Astrocyte (in vitro differentiated cells and primary cell): ENCODE data around the gene CACNB4. TPM values are rescaled to one million over a fixed set of nuclear protein-coding genes. Genes with fewer than 3 reads are reported as not detected.

Experiments used
- DNase-seq: peaks from one replicate; pipeline ENCODE4 v3.0.0-alpha.2; 2010; ENCODE audit warnings: low read depth
- FAIRE-seq: peaks from 2 replicates; lab custom pipeline; 2011; peaks lifted over from hg19 to GRCh38; lab: Jason Lieb, UNC
- H2AFZ ChIP-seq: 2 replicates; pipeline ENCODE4 v1.6.0; 2012; ENCODE audit warnings: low read depth, low read length, inconsistent platforms
- H3K27ac ChIP-seq: 2 replicates; pipeline ENCODE4 v1.5.1; 2011; ENCODE audit warnings: low read depth, low read length, inconsistent platforms
- H3K27me3 ChIP-seq: 2 replicates; pipeline ENCODE4 v1.6.0; 2011; ENCODE audit warnings: low read length, inconsistent platforms; ENCODE audit not compliant: insufficient read depth
- H3K36me3 ChIP-seq: 2 replicates; pipeline ENCODE4 v1.5.1; 2011; ENCODE audit warnings: low read length, inconsistent platforms; ENCODE audit not compliant: insufficient read depth
- H3K4me1 ChIP-seq: 2 replicates; pipeline ENCODE4 v1.5.1; 2011; ENCODE audit warnings: low read length, inconsistent platforms; ENCODE audit not compliant: insufficient read depth
- H3K4me2 ChIP-seq: 2 replicates; pipeline ENCODE4 v1.6.0; 2012; ENCODE audit warnings: low read length, inconsistent platforms
- H3K4me3 ChIP-seq: 2 replicates; pipeline ENCODE4 v1.5.1; 2011; ENCODE audit warnings: low read depth, mild to moderate bottlenecking, low read length, inconsistent platforms; ENCODE audit not compliant: insufficient read depth
- H3K79me2 ChIP-seq: 2 replicates; pipeline ENCODE4 v1.6.0; 2012; ENCODE audit warnings: mild to moderate bottlenecking, low read length, inconsistent platforms; ENCODE audit not compliant: insufficient read depth
- H3K9ac ChIP-seq: 2 replicates; pipeline ENCODE4 v1.6.0; 2012; ENCODE audit warnings: mild to moderate bottlenecking, low read length, inconsistent platforms
- H3K9me3 ChIP-seq: 2 replicates; pipeline ENCODE4 v1.5.1; 2012; ENCODE audit warnings: low read depth, mild to moderate bottlenecking, low read length, inconsistent platforms; ENCODE audit not compliant: insufficient read depth
- H4K20me1 ChIP-seq: 2 replicates; pipeline ENCODE4 v1.6.0; 2012; ENCODE audit warnings: low read length, inconsistent platforms; ENCODE audit not compliant: insufficient read depth
- H3K27ac Mint-ChIP-seq: one replicate; pipeline ENCODE4 v1.8.0; 2021; ENCODE audit warnings: mild to moderate bottlenecking, mixed read lengths; ENCODE audit not compliant: unreplicated experiment
- H3K27me3 Mint-ChIP-seq: one replicate; pipeline ENCODE4 v1.8.0; 2021; ENCODE audit warnings: low read depth, mixed read lengths; ENCODE audit not compliant: unreplicated experiment
- H3K36me3 Mint-ChIP-seq: one replicate; pipeline ENCODE4 v1.8.0; 2021; ENCODE audit warnings: low read depth, mixed read lengths; ENCODE audit not compliant: unreplicated experiment
- H3K4me1 Mint-ChIP-seq: one replicate; pipeline ENCODE4 v1.8.0; 2021; ENCODE audit warnings: low read depth, mixed read lengths; ENCODE audit not compliant: unreplicated experiment
- H3K4me3 Mint-ChIP-seq: one replicate; pipeline ENCODE4 v1.8.0; 2021; ENCODE audit warnings: mild to moderate bottlenecking, moderate library complexity, mixed read lengths; ENCODE audit not compliant: unreplicated experiment
- H3K9me3 Mint-ChIP-seq: one replicate; pipeline ENCODE4 v1.8.0; 2021; ENCODE audit warnings: mild to moderate bottlenecking, mixed read lengths; ENCODE audit not compliant: unreplicated experiment
- CTCF ChIP-seq: IDR thresholded peaks from 2 replicates; pipeline ENCODE4 v1.5.1; 2011; ENCODE audit warnings: low read depth, mild to moderate bottlenecking, inconsistent platforms, low read length, moderate library complexity; ENCODE audit not compliant: insufficient read depth
- EZH2 ChIP-seq: IDR thresholded peaks from 2 replicates; pipeline ENCODE4 v1.6.1; 2012; ENCODE audit warnings: mild to moderate bottlenecking, low read length, inconsistent platforms; ENCODE audit not compliant: insufficient read depth
- total RNA-seq: library from RNA; stranded (reverse); gene quantifications from 2 replicates; pipeline ENCODE4 v1.2.1, GENCODE V29; 2021

CACNB4 gene
- total RNA-seq, 1 donor from 2014 or later, result 1.8 TPM

GRCh38 chr2:151845481-151845880 is 253.4 kb downstream of the CACNB4 start:
- FAIRE-seq (no peak), DNase-seq (no peak)
- TF ChIP-seq CTCF (no peak), EZH2 (no peak)
- Histone ChIP-seq H3K4me3 (no peak overlapping the region), H3K27ac (no peak overlapping the region), H3K4me1 (no peaks in the 10 kb centered on the region), H3K27me3 (no peaks in the 10 kb centered on the region), H3K9me3 (no peaks in the 10 kb centered on the region), H3K9ac (no peak overlapping the region), H3K4me2 (no peak overlapping the region), H4K20me1 (no peaks in the 10 kb centered on the region), H2AFZ (no peak overlapping the region), H3K79me2 (no peaks in the 10 kb centered on the region), H3K36me3 (no peaks in the 10 kb centered on the region)
- Mint-ChIP-seq H3K9me3 (no peaks in the 10 kb centered on the region), H3K36me3 (no peaks in the 10 kb centered on the region), H3K27me3 (no peaks in the 10 kb centered on the region), H3K4me3 (no peak overlapping the region), H3K27ac (no peak overlapping the region), H3K4me1 (peaks cover 13% of the 10 kb centered on the region)

GRCh38 chr2:151844211-151844896 is 254.5 kb downstream of the CACNB4 start:
- Mint-ChIP-seq H3K9me3 (no peaks in the 10 kb centered on the region), H3K27me3 (no peaks in the 10 kb centered on the region), H3K4me1 (peaks cover 13% of the 10 kb centered on the region), H3K27ac (no peak overlapping the region), H3K36me3 (no peaks in the 10 kb centered on the region), H3K4me3 (no peak overlapping the region)
- H2AFZ ChIP-seq, result no peak overlapping the region
- H4K20me1 ChIP-seq, result no peaks in the 10 kb centered on the region
- H3K27me3 ChIP-seq, result no peaks in the 10 kb centered on the region
- no peaks in the 10 kb centered on the region for H3K4me1 ChIP-seq
- no peak overlapping the region for H3K9ac ChIP-seq
- H3K79me2 ChIP-seq, result no peaks in the 10 kb centered on the region
- no peaks in the 10 kb centered on the region for H3K9me3 ChIP-seq
- H3K36me3 ChIP-seq, result no peaks in the 10 kb centered on the region
- TF ChIP-seq CTCF (no peak), EZH2 (no peak)
- FAIRE-seq (no peak), DNase-seq (no peak)
- H3K27ac ChIP-seq, result no peak overlapping the region
- H3K4me2 ChIP-seq, result no peak overlapping the region
- H3K4me3 ChIP-seq, result no peak overlapping the region

GRCh38 chr2:151843691-151844061 is 255.2 kb downstream of the CACNB4 start:
- Histone ChIP-seq H4K20me1 (no peaks in the 10 kb centered on the region), H3K9me3 (no peaks in the 10 kb centered on the region), H3K9ac (no peak overlapping the region), H3K27ac (no peak overlapping the region), H3K4me2 (no peak overlapping the region), H3K4me3 (no peak overlapping the region), H3K79me2 (no peaks in the 10 kb centered on the region), H3K27me3 (no peaks in the 10 kb centered on the region), H3K36me3 (no peaks in the 10 kb centered on the region), H3K4me1 (no peaks in the 10 kb centered on the region), H2AFZ (no peak overlapping the region)
- FAIRE-seq, result no peak
- Mint-ChIP-seq H3K9me3 (no peaks in the 10 kb centered on the region), H3K36me3 (no peaks in the 10 kb centered on the region), H3K4me3 (no peak overlapping the region), H3K4me1 (peaks cover 13% of the 10 kb centered on the region), H3K27me3 (no peaks in the 10 kb centered on the region), H3K27ac (peak overlapping the region; percentile 49)
- no peak for TF ChIP-seq CTCF
- no peak for TF ChIP-seq EZH2
- no peak for DNase-seq
